ENCODE data around the gene HSPA1L. TPM values are rescaled to one million over a fixed set of nuclear protein-coding genes. Genes with fewer than 3 reads are reported as not detected.
A peak's percentile ranks its signal among the peaks of the same experiment; 100 is the strongest.

HSPA1L gene
- total and polyA plus RNA-seq, 10 of the 15 experiments (the other 5 are each of a cell fraction or from before 2014, with no cell fraction given) = 0.69 to 2.5 (median 1.5) TPM

DNA sequence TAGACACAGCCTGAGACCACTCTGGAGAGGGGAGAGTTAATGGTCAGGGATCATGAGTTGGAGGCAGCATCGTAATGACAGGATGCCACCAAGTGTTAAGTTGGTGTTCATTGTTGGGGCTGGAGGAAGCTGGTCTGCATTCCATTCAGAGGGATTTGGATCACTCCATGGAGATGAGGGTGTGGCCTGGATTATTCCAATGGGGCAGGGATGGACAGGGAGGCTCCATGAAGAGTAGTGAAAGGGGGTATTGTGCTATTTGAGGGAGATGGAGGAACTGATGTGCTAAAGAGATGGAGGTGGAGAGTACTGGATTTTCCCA lies 51.5 kb downstream of the HSPA1L start:
- RAD21 ChIA-PET (ENCODE audit: unreplicated experiment) = no interaction called here
- H3K79me2 ChIP-seq (ENCODE audit: control insufficient read depth, insufficient read depth, low read length) = no peaks in the 10 kb centered on the region
- 100% methylated on average over 1 of the region's 1 CpG for WGBS (ENCODE audit: insufficient coverage, insufficient replicate concordance, low lambda C conversion rate, missing lambda C conversion rate)
- H3K4me2 ChIP-seq (ENCODE audit: control insufficient read depth, insufficient read depth) = no peak overlapping the region
- in situ Hi-C loops (cut with MboI) (no loop called here), intact Hi-C loops (cut with micrococcal nuclease; ENCODE audit: unreplicated experiment) (no loop called here)
- no peaks in the 10 kb centered on the region for H3K4me1 ChIP-seq (ENCODE audit: control insufficient read depth, insufficient read depth, low read length)
- no TSS peak for BruUV-seq (replicated peaks)
- H3K4me3 ChIP-seq = no peak overlapping the region
- H3K9ac ChIP-seq (ENCODE audit: control insufficient read depth, insufficient read depth, low read length) = no peak overlapping the region
- ATAC-seq (no peak), DNase-seq (ENCODE audit: low read depth, low spot score) (no peak), FAIRE-seq (no peak)
- no peaks in the 10 kb centered on the region for H3K9me3 ChIP-seq (replicated peaks; ENCODE audit: control insufficient read depth, insufficient read depth, low read length)
- POLR2A ChIA-PET = no interaction called here
- H2AFZ ChIP-seq (ENCODE audit: control insufficient read depth, low read depth, low read length) = no peak overlapping the region
- SMC1A ChIA-PET (ENCODE audit: uncharacterized antibody, unreplicated experiment) = no interaction called here
- CTCF ChIA-PET = no interaction called here
- H3K27me3 ChIP-seq (replicated peaks in 1 of 2; ENCODE audit: control insufficient read depth in 2 of 2, insufficient read depth in 2 of 2, low read length in 1 of 2) = no peaks in the 10 kb centered on the region
- no peaks in the 10 kb centered on the region; a peak in 2 of 4 replicates for H3K36me3 ChIP-seq (ENCODE audit: control insufficient read depth in 2 of 2, insufficient read depth in 2 of 2, low read length in 1 of 2)
- H4K20me1 ChIP-seq (ENCODE audit: control insufficient read depth, insufficient read depth) = no peaks in the 10 kb centered on the region
- TF ChIP-seq RAD51 (IDR thresholded peaks at IDR 0.05) (no peak), NFYB (IDR thresholded peaks at IDR 0.05; ENCODE audit: insufficient read depth, low read depth, low read length) (no peak)
- TF ChIP-seq, protein P1, sequence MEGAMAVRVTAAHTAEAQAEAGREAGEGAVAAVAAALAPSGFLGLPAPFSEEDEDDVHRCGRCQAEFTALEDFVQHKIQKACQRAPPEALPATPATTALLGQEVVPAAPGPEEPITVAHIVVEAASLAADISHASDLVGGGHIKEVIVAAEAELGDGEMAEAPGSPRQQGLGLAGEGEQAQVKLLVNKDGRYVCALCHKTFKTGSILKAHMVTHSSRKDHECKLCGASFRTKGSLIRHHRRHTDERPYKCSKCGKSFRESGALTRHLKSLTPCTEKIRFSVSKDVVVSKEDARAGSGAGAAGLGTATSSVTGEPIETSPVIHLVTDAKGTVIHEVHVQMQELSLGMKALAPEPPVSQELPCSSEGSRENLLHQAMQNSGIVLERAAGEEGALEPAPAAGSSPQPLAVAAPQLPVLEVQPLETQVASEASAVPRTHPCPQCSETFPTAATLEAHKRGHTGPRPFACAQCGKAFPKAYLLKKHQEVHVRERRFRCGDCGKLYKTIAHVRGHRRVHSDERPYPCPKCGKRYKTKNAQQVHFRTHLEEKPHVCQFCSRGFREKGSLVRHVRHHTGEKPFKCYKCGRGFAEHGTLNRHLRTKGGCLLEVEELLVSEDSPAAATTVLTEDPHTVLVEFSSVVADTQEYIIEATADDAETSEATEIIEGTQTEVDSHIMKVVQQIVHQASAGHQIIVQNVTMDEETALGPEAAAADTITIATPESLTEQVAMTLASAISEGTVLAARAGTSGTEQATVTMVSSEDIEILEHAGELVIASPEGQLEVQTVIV (IDR thresholded peaks at IDR 0.05; ENCODE audit: borderline replicate concordance, partially characterized antibody) = peak; percentile 2
- no peak overlapping the region for H3K27ac ChIP-seq (ENCODE audit: control insufficient read depth, insufficient read depth)

DNA sequence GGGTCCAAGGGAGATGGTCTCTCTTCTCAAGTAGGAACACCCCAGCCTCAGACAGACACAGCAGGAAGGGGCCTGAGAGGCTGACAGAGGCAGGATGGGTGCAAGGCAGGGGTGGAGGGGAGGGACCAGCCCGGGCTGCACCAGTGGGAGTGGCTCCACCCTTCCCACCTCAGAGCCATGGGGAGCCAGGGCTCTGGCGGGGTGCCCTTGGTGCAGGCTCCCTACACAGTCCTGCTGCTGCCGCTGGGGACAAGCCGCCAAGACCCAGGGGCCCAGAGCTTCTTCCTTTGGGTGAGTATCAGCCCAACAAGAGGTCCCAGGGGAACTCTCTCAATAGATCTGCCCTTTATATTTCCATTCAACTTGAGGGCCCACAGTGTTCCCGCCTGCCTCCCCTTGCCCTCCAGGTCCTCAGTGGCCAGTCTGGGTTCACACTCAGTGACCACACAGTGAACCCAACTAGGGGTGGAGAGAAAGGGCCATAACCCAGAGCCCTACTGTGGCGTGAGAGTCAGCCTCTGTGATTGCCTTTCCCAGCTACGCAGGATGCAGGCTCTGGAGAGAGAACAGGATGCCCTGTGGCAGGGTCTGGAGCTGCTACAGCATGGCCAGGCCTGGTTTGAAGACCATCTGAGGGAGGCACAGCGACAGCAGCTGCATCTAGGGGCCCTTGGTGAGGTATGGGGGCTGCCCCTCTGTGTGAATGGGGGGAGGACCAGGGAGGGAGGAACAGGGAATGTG lies 52.0 kb downstream of the HSPA1L start:
- TF ChIP-seq NFYB (IDR thresholded peaks at IDR 0.05; ENCODE audit: insufficient read depth, low read depth, low read length) = no peak
- TF ChIP-seq, protein P1 (IDR thresholded peaks at IDR 0.05; ENCODE audit: borderline replicate concordance, partially characterized antibody) = peak; percentile 7
- Histone ChIP-seq H3K27ac (ENCODE audit: control insufficient read depth, insufficient read depth) (no peak overlapping the region), H3K27me3 (replicated peaks in 1 of 2; ENCODE audit: control insufficient read depth in 2 of 2, insufficient read depth in 2 of 2, low read length in 1 of 2) (no peaks in the 10 kb centered on the region), H2AFZ (ENCODE audit: control insufficient read depth, low read depth, low read length) (no peak overlapping the region), H3K79me2 (ENCODE audit: control insufficient read depth, insufficient read depth, low read length) (no peaks in the 10 kb centered on the region), H3K9me3 (replicated peaks; ENCODE audit: control insufficient read depth, insufficient read depth, low read length) (no peaks in the 10 kb centered on the region), H3K4me2 (ENCODE audit: control insufficient read depth, insufficient read depth) (no peak overlapping the region), H3K9ac (ENCODE audit: control insufficient read depth, insufficient read depth, low read length) (no peak overlapping the region), H3K4me1 (ENCODE audit: control insufficient read depth, insufficient read depth, low read length) (no peaks in the 10 kb centered on the region), H3K4me3 (no peak overlapping the region), H4K20me1 (ENCODE audit: control insufficient read depth, insufficient read depth) (no peaks in the 10 kb centered on the region), H3K36me3 (ENCODE audit: control insufficient read depth in 2 of 2, insufficient read depth in 2 of 2, low read length in 1 of 2) (no peaks in the 10 kb centered on the region; a peak in 2 of 4 replicates)
- ATAC-seq (no peak), DNase-seq (ENCODE audit: low read depth, low spot score) (no peak), FAIRE-seq (no peak)
- ChIA-PET RAD21 (ENCODE audit: unreplicated experiment) (no interaction called here), SMC1A (ENCODE audit: uncharacterized antibody, unreplicated experiment) (no interaction called here), CTCF (no interaction called here), POLR2A (no interaction called here)
- in situ Hi-C loops (cut with MboI) (no loop called here), intact Hi-C loops (cut with micrococcal nuclease; ENCODE audit: unreplicated experiment) (no loop called here)
- BruUV-seq (replicated peaks) = no TSS peak
- WGBS (ENCODE audit: insufficient coverage, insufficient replicate concordance, low lambda C conversion rate, missing lambda C conversion rate) = 79% methylated on average over 8 of the region's 8 CpGs

Measured in GM12878 (cell line).